GM12878 (cell line): ENCODE measurements around the gene MICAL3. TPM values are rescaled to one million over a fixed set of nuclear protein-coding genes. Genes with fewer than 3 reads are reported as not detected.

ENCODE experiments used
- ATAC-seq: fragments of 200-7000 bp; cut with Tn5 transposase; 3 replicates; pipeline ENCODE4 v1.9.1; 2020; ENCODE audit warnings: mild to moderate bottlenecking, moderate library complexity
- BruUV-seq: library from RNA; stranded (reverse); fragments of 400-500 nt; replicated peaks from 2 replicates; lab custom pipeline; 2021; lab: Mats Ljungman, UMichigan
- CTCF ChIA-PET: fragments of 300-600 bp; sonication (Branson Sonifier 250); formaldehyde crosslinking; extraction: SDS; loops from one replicate; lab custom pipeline; 2021; ENCODE audit warnings: inconsistent platforms; lab: Yijun Ruan, JAX
- POLR2A ChIA-PET: fragments of 350-600 bp; formaldehyde crosslinking; extraction: SDS; loops from one replicate; lab custom pipeline; 2021; ENCODE audit warnings: inconsistent platforms; lab: Charles Lee
- RAD21 ChIA-PET: fragments of 300-600 bp; sonication (Branson Sonifier 250); formaldehyde crosslinking; loops from one replicate; lab custom pipeline; 2023; ENCODE audit warnings: antibody characterized with exemption; ENCODE audit not compliant: unreplicated experiment; lab: Charles Lee
- SMC1A ChIA-PET: fragments of 300-600 bp; sonication (Branson Sonifier 250); formaldehyde crosslinking; loops from one replicate; lab custom pipeline; 2023; ENCODE audit not compliant: unreplicated experiment, uncharacterized antibody; lab: Charles Lee
- DNase-seq: peaks from one replicate; pipeline ENCODE4 v3.0.0-alpha.2; 2011; ENCODE audit warnings: low read depth, low spot score
- FAIRE-seq: peaks from 3 replicates; lab custom pipeline; 2011; peaks lifted over from hg19 to GRCh38; lab: Jason Lieb, UNC
- H2AFZ ChIP-seq: 2 replicates; pipeline ENCODE4 v1.6.0; 2011; ENCODE audit warnings: low read depth, low read length, control low read depth; ENCODE audit not compliant: control insufficient read depth
- H3K27ac ChIP-seq: 2 replicates; pipeline ENCODE4 v1.5.1; 2011; ENCODE audit warnings: control low read depth; ENCODE audit not compliant: control insufficient read depth, insufficient read depth
- H3K27me3 ChIP-seq, 2 experiments: replicated peaks in 1 of 2; 2 replicates each; pipeline versions ENCODE4 v1.6.0 to v1.6.1; 2011; ENCODE audit warnings: low read length in 1 of 2; ENCODE audit not compliant: control insufficient read depth in 2 of 2, insufficient read depth in 2 of 2
- H3K36me3 ChIP-seq, 2 experiments: 2 replicates each; pipeline ENCODE4 v1.5.1; 2011; ENCODE audit warnings: low read length in 1 of 2; ENCODE audit not compliant: control insufficient read depth in 2 of 2, insufficient read depth in 2 of 2
- H3K4me1 ChIP-seq: 2 replicates; pipeline ENCODE4 v1.6.1; 2011; ENCODE audit warnings: mild to moderate bottlenecking, low read length, moderate library complexity, mixed read lengths; ENCODE audit not compliant: control insufficient read depth, insufficient read depth
- H3K4me2 ChIP-seq: 2 replicates; pipeline ENCODE4 v1.6.0; 2011; ENCODE audit warnings: control low read depth; ENCODE audit not compliant: control insufficient read depth, insufficient read depth
- H3K4me3 ChIP-seq: fragments of 200-600 bp; sonication (generic); 2 replicates; pipeline ENCODE4 v1.5.1; 2016
- H3K79me2 ChIP-seq: 2 replicates; pipeline ENCODE4 v1.6.0; 2011; ENCODE audit warnings: low read length; ENCODE audit not compliant: control insufficient read depth, insufficient read depth
- H3K9ac ChIP-seq: 2 replicates; pipeline ENCODE4 v1.8.0; 2011; ENCODE audit warnings: low read length, control low read depth, mixed read lengths; ENCODE audit not compliant: control insufficient read depth, insufficient read depth
- H3K9me3 ChIP-seq: replicated peaks from 3 replicates; pipeline ENCODE4 v1.5.1; 2011; ENCODE audit warnings: mild to moderate bottlenecking, low read length; ENCODE audit not compliant: control insufficient read depth, insufficient read depth
- H4K20me1 ChIP-seq: 2 replicates; pipeline ENCODE4 v1.6.0; 2011; ENCODE audit not compliant: control insufficient read depth, insufficient read depth
- ATF7 ChIP-seq: fragments of 450-650 bp; IDR thresholded peaks from 2 replicates; pipeline ENCODE4 v1.6.1; 2016; ENCODE audit warnings: low read depth, mild to moderate bottlenecking
- BMI1 ChIP-seq: fragments of 450-650 bp; IDR thresholded peaks from 2 replicates; pipeline ENCODE4 v1.6.1; 2016; ENCODE audit warnings: mild to moderate bottlenecking, moderate library complexity, borderline replicate concordance
- ESRRA ChIP-seq: IDR thresholded peaks from 2 replicates; pipeline ENCODE4 v1.6.1; 2012; ENCODE audit warnings: mild to moderate bottlenecking, low read length, improper control_type of control experiment
- ETV6 ChIP-seq, 2 experiments: fragments of 450-650 bp in 1 of 2; IDR thresholded peaks in 1 of 2; conservative IDR thresholded peaks in 1 of 2; 2 replicates each; pipeline ENCODE4 v1.6.1; 2014; ENCODE audit warnings: antibody characterized with exemption in 1 of 2, borderline replicate concordance in 1 of 2, low read depth in 1 of 2, mild to moderate bottlenecking in 1 of 2, moderate library complexity in 1 of 2
- EZH2 ChIP-seq: IDR thresholded peaks from 2 replicates; pipeline ENCODE4 v1.6.1; 2012; ENCODE audit warnings: low read depth, mild to moderate bottlenecking, control low read depth, inconsistent platforms, low read length, borderline replicate concordance; ENCODE audit not compliant: control insufficient read depth
- FOS ChIP-seq: IDR thresholded peaks from 3 replicates; pipeline ENCODE4 v1.6.1; 2011; ENCODE audit warnings: borderline replicate concordance; ENCODE audit not compliant: insufficient read length; ENCODE audit errors: extremely low read depth
- GATAD2B ChIP-seq: fragments of 450-650 bp; conservative IDR thresholded peaks from 2 replicates; pipeline ENCODE4 v1.6.1; 2017; ENCODE audit warnings: low read depth, mild to moderate bottlenecking, moderate library complexity
- IRF3 ChIP-seq: fragments of 450-650 bp; IDR thresholded peaks from 2 replicates; pipeline ENCODE4 v1.6.1; 2014; ENCODE audit warnings: mild to moderate bottlenecking
- IRF4 ChIP-seq: IDR thresholded peaks from 2 replicates; pipeline ENCODE4 v1.6.1; 2011; ENCODE audit warnings: low read depth, low read length
- MXI1 ChIP-seq: fragments of 150-350 bp; IDR thresholded peaks from 2 replicates; pipeline ENCODE4 v1.6.1; 2011; ENCODE audit warnings: low read depth, mild to moderate bottlenecking, inconsistent platforms, low read length, improper control_type of control experiment
- NRF1 ChIP-seq: conservative IDR thresholded peaks from 2 replicates; pipeline ENCODE4 v1.6.1; 2011; ENCODE audit warnings: mild to moderate bottlenecking, low read depth, low read length, improper control_type of control experiment
- PKNOX1 ChIP-seq: fragments of 450-650 bp; IDR thresholded peaks from 2 replicates; pipeline ENCODE4 v1.6.1; 2016; ENCODE audit warnings: mild to moderate bottlenecking
- RELB ChIP-seq: fragments of 450-650 bp; IDR thresholded peaks from 2 replicates; pipeline ENCODE4 v1.6.1; 2017; ENCODE audit warnings: low read depth, mild to moderate bottlenecking, moderate library complexity
- SIX5 ChIP-seq: IDR thresholded peaks from 2 replicates; pipeline ENCODE4 v1.6.1; 2011; ENCODE audit warnings: mild to moderate bottlenecking, low read depth, low read length, moderate library complexity; ENCODE audit not compliant: severe bottlenecking
- SMAD5 ChIP-seq: IDR thresholded peaks from 2 replicates; pipeline ENCODE4 v1.6.1; 2016; ENCODE audit warnings: antibody characterized with exemption, low read depth
- STAT1 ChIP-seq: fragments of 450-650 bp; conservative IDR thresholded peaks from 2 replicates; pipeline ENCODE4 v1.6.1; 2014; ENCODE audit warnings: antibody characterized with exemption, mild to moderate bottlenecking
- YY1 ChIP-seq: IDR thresholded peaks from 2 replicates; pipeline ENCODE4 v1.6.1; 2011; ENCODE audit warnings: low read depth, mild to moderate bottlenecking, low read length
- ZNF24 ChIP-seq: fragments of 450-650 bp; IDR thresholded peaks from 2 replicates; pipeline ENCODE4 v1.6.1; 2017; ENCODE audit warnings: antibody characterized with exemption, mild to moderate bottlenecking
- ZZZ3 ChIP-seq: IDR thresholded peaks from 2 replicates; pipeline ENCODE4 v1.6.1; 2011; ENCODE audit warnings: low read depth; ENCODE audit not compliant: control insufficient read depth, insufficient read length
- WGBS: methylation state at CpG from one replicate; pipeline ENCODE4 v1.1.6; 2016; ENCODE audit warnings: low lambda C conversion rate; ENCODE audit not compliant: insufficient replicate concordance, insufficient coverage; ENCODE audit errors: missing lambda C conversion rate; 5-methylcytosine and 5-hydroxymethylcytosine counted together
- in situ Hi-C: fragments of 300-500 bp; cut with MboI; formaldehyde crosslinking; loops from 9 replicates; pipeline ENCODE4 v1.14.3; 2018; ENCODE audit warnings: mixed read lengths
- intact Hi-C: fragments of 100-400 bp; cut with micrococcal nuclease; formaldehyde crosslinking; loops from one replicate; pipeline ENCODE4 v1.14.2; 2022; ENCODE audit not compliant: unreplicated experiment
- polyA plus RNA-seq, 11 experiments: library from polyadenylated mRNA; depleted of rRNA in 4 of 11; unstranded in 6 of 11; stranded (reverse) in 5 of 11; fragments of >200 nt; fragmentation: Nextera tagmentation in 4 of 11; fragmentation: Illumina TruSeq in 1 of 11; extraction: Ambion mirVana in 4 of 11; extraction: Trizol in 1 of 11; gene quantifications; 1 replicate in 1 of 11; 2 replicates in 10 of 11; pipeline versions ENCODE4 v1.2.1 to v1.2.3, GENCODE V29; 2011 to 2016; ENCODE audit warnings: inconsistent platforms in 2 of 11, missing spikeins in 2 of 11, low read depth in 1 of 11
- total RNA-seq, 4 experiments: library from RNA; depleted of rRNA in 3 of 4; stranded (reverse); fragments of >200 nt in 3 of 4; fragmentation: Illumina TruSeq in 1 of 4; extraction: Trizol in 1 of 4; gene quantifications; 2 replicates each; pipeline versions ENCODE4 v1.2.1 to v1.2.3, GENCODE V29; 2013 to 2021

The MICAL3 gene
- total and polyA plus RNA-seq, 10 of the 15 experiments (the other 5 are each of a cell fraction or from before 2014, with no cell fraction given), result 2.6 to 92.2 (median 24.0) TPM

- intact Hi-C loops, result loop anchor here (10.0 kb wide), 1 partner anchor 216 kb away; the partner anchor contains the start of gene BID
- ChIA-PET SMC1A (interaction anchor here (0.9 to 1.3 kb wide), 2 partner anchors 12 to 25 kb away, joined by 3 read pairs; no protein-coding TSS in a partner anchor), POLR2A (no interaction called here), RAD21 (interaction anchor here (1.2 kb wide), 1 partner anchor 248 kb away, joined by 3 read pairs; no protein-coding TSS in a partner anchor), CTCF (interaction anchor here (0.9 to 1.8 kb wide), 2 partner anchors 32 to 85 kb away, joined by 3 to 4 read pairs; no protein-coding TSS in a partner anchor)
- TF ChIP-seq ZZZ3, result no peak
- TF ChIP-seq YY1, result no peak
- TF ChIP-seq RELB, result no peak
- no peak for TF ChIP-seq NRF1
- TF ChIP-seq SMAD5, result no peak
- no peak for TF ChIP-seq ZNF24
- no peak for TF ChIP-seq MXI1
- TF ChIP-seq PKNOX1, result no peak
- no peak for TF ChIP-seq EZH2
- TF ChIP-seq ESRRA, result no peak
- TF ChIP-seq ATF7, result no peak
- no peak for TF ChIP-seq BMI1
- no peak for TF ChIP-seq GATAD2B
- no peak for TF ChIP-seq IRF4
- TF ChIP-seq STAT1, result no peak
- no peak for TF ChIP-seq IRF3
- no peak for TF ChIP-seq FOS
- TF ChIP-seq ETV6 (conservative IDR thresholded peaks at IDR 0.05 in 1 of 2, IDR thresholded peaks at IDR 0.05 in 1 of 2; ENCODE audit: borderline replicate concordance in 1 of 2, low read depth in 1 of 2), result no peak
- TF ChIP-seq SIX5, result no peak
- Histone ChIP-seq H3K4me3 (no peak overlapping the region), H3K27ac (no peak overlapping the region), H3K4me1 (peaks cover 17% of the 10 kb centered on the region), H4K20me1 (peaks cover 6% of the 10 kb centered on the region), H3K79me2 (peaks cover 40% of the 10 kb centered on the region), H3K9me3 (no peaks in the 10 kb centered on the region), H3K9ac (no peak overlapping the region), H3K36me3 (peaks cover 3 to 9% of the 10 kb centered on the region in 2 experiments; a peak in 2 of 4 replicates), H2AFZ (no peak overlapping the region), H3K27me3 (no peaks in the 10 kb centered on the region), H3K4me2 (no peak overlapping the region)
- 67% methylated on average over 8 of the region's 8 CpGs for WGBS
- no TSS peak for BruUV-seq
- DNase-seq (no peak), ATAC-seq (no peak), FAIRE-seq (no peak)
- in situ Hi-C loops, result no loop called here
Measured at GRCh38 chr22:17990942-17991341, 33.4 kb downstream of the MICAL3 start.
